Right lobe of liver (tissue), 6 donors: ENCODE data around the gene JUNB. TPM values are rescaled to one million over a fixed set of nuclear protein-coding genes. Genes with fewer than 3 reads are reported as not detected.
"Not testable (repeated sequence)": the region's sequence is repeated elsewhere in the genome, so short reads cannot be mapped to it uniquely, and the experiment has no call there.

Experiments
- ATAC-seq, 4 donors: fragments of 200-7000 bp; cut with Tn5 transposase; one replicate each; pipeline ENCODE4 v1.9.1; 2020; ENCODE audit warnings: mild to moderate bottlenecking in 4 of 4, moderate library complexity in 4 of 4
- DNase-seq, 3 donors: peaks; one replicate each; pipeline ENCODE4 v3.0.0-alpha.2; 2020
- H3K27ac ChIP-seq, 3 donors: fragments of 200-600 bp; one replicate each; pipeline ENCODE4 v1.8.0; 2022
- H3K27me3 ChIP-seq, 2 donors: fragments of 200-600 bp; one replicate each; pipeline ENCODE4 v1.8.0; 2022
- H3K36me3 ChIP-seq, 4 donors: fragments of 200-600 bp; sonication (generic) in 1 of 4; one replicate each; pipeline versions ENCODE4 v1.5.1 to v1.8.0; 2017 to 2022; ENCODE audit warnings: control low read depth in 1 of 4
- H3K4me1 ChIP-seq, 4 donors: fragments of 200-600 bp; sonication (generic) in 1 of 4; one replicate each; pipeline versions ENCODE4 v1.5.1 to v1.8.0; 2017 to 2022; ENCODE audit warnings: control low read depth in 1 of 4
- H3K4me3 ChIP-seq, 3 donors: fragments of 200-600 bp; one replicate each; pipeline ENCODE4 v1.8.0; 2022
- H3K9me3 ChIP-seq, 4 donors: fragments of 200-600 bp; sonication (generic) in 1 of 4; one replicate each; pipeline versions ENCODE4 v1.5.1 to v1.8.0; 2017 to 2022; ENCODE audit warnings: control low read depth in 1 of 4
- CTCF ChIP-seq, 4 donors: fragments of 200-600 bp in 3 of 4; fragments of 450-650 bp in 1 of 4; IDR thresholded peaks; one replicate each; pipeline versions ENCODE4 v1.5.1 to v1.8.0; 2016 to 2022; ENCODE audit warnings: antibody characterized with exemption in 4 of 4, mild to moderate bottlenecking in 2 of 4
- POLR2A ChIP-seq: fragments of 450-650 bp; IDR thresholded peaks from one replicate; pipeline ENCODE4 v1.6.1; 2017; ENCODE audit warnings: antibody characterized with exemption, mild to moderate bottlenecking
- WGBS: methylation state at CpG from one replicate; pipeline ENCODE4 v1.1.6; 2018; ENCODE audit warnings: low coverage, low lambda C conversion rate; ENCODE audit not compliant: insufficient coverage; ENCODE audit errors: missing lambda C conversion rate; 5-methylcytosine and 5-hydroxymethylcytosine counted together
- intact Hi-C, 2 donors: fragments of 100-400 bp; cut with DNase I; formaldehyde crosslinking; loops; one replicate each; pipeline versions ENCODE4 v1.11.2 to v1.14.1; 2022
- total RNA-seq, 6 experiments: library from RNA; depleted of rRNA in 2 of 6; stranded (reverse); fragments of >200 nt in 2 of 6; fragmentation: NEBNext Ultra II Directional in 3 of 6; extraction: Animal tissue kit (Norgen Biotek cat#: 25700) in 3 of 6; gene quantifications; one replicate each; pipeline versions ENCODE4 v1.1.0 to v1.2.4, GENCODE V29; 2016 to 2023
- donor health status: DM: no; HTN: yes; CAD: no.
- donor health status: DM: no; HTN: no; CAD: no.
- donor health status: DM: no; HTN: no; CAD: no.
- donor health status: DM: no; HTN: yes; CAD: no.
- donor health status: DM: no; HTN: yes; CAD: no.

Gene JUNB
- total RNA-seq, 6 experiments from 2014 or later = 10.2 to 378 (median 66.0) TPM

- 83% methylated on average over 6 of the region's 6 CpGs for WGBS
- no peak overlapping the region for H3K4me3 ChIP-seq
- TF ChIP-seq POLR2A = no peak
- no peak for TF ChIP-seq CTCF (IDR thresholded peaks at IDR 0.05)
- no peaks in the 10 kb centered on the region for H3K9me3 ChIP-seq
- H3K27me3 ChIP-seq = no peaks in the 10 kb centered on the region
- ATAC-seq = no peak
- H3K27ac ChIP-seq = no peak overlapping the region
- H3K36me3 ChIP-seq = peaks cover 0 to 9% (median 3%) of the 10 kb centered on the region in 4 donors
- intact Hi-C loops = no loop called here
- H3K4me1 ChIP-seq = peaks cover 0 to 17% (median 7%) of the 10 kb centered on the region in 4 donors
- DNase-seq = no peak
Observed at GRCh38 chr19:12797141-12797587, 5.9 kb downstream of the JUNB start.

- 83% methylated on average over 7 of the region's 7 CpGs for WGBS
- H3K36me3 ChIP-seq, DNase-seq, H3K27me3 ChIP-seq, H3K9me3 ChIP-seq, H3K27ac ChIP-seq, ATAC-seq, H3K4me3 ChIP-seq, intact Hi-C loops: not testable (repeated sequence)
- peaks cover 0 to 17% (median 9%) of the 10 kb centered on the region in 4 donors for H3K4me1 ChIP-seq
Observed at GRCh38 chr19:12797607-12798006, 6.3 kb downstream of the JUNB start.

- peaks cover 0 to 9% (median 3%) of the 10 kb centered on the region in 4 donors for H3K36me3 ChIP-seq
- H3K27me3 ChIP-seq = no peaks in the 10 kb centered on the region
- TF ChIP-seq POLR2A = no peak
- no peak for TF ChIP-seq CTCF (IDR thresholded peaks at IDR 0.05)
- H3K9me3 ChIP-seq = no peaks in the 10 kb centered on the region
- WGBS = 90% methylated on average over 5 of the region's 18 CpGs
- peak in 1 of 3 donors; percentile 48 for DNase-seq
- H3K4me3 ChIP-seq = no peak overlapping the region
- peaks cover 0 to 12% (median 5%) of the 10 kb centered on the region in 4 donors for H3K4me1 ChIP-seq
- no peak overlapping the region for H3K27ac ChIP-seq
- no peak for ATAC-seq
- intact Hi-C loops = no loop called here
Observed at GRCh38 chr19:12799742-12800465, 8.6 kb downstream of the JUNB start.

GRCh38 chr19:12800466-12800770, 9.1 kb downstream of the JUNB start:
- 100% methylated on average over 1 of the region's 1 CpG for WGBS
- Histone ChIP-seq H3K4me1 (peaks cover 0 to 12% (median 4%) of the 10 kb centered on the region in 4 donors), H3K9me3 (no peaks in the 10 kb centered on the region), H3K4me3 (peak overlapping the region in 2 of 3 donors; percentile 89 to 99), H3K27me3 (no peaks in the 10 kb centered on the region), H3K36me3 (peaks cover 0 to 9% (median 3%) of the 10 kb centered on the region in 4 donors), H3K27ac (no peak overlapping the region)
- ATAC-seq (no peak), DNase-seq (no peak)
- intact Hi-C loops = no loop called here
- TF ChIP-seq POLR2A (no peak), CTCF (IDR thresholded peaks at IDR 0.05) (no peak)

- Histone ChIP-seq H3K36me3 (peaks cover 0 to 9% (median 3%) of the 10 kb centered on the region in 4 donors), H3K9me3 (no peaks in the 10 kb centered on the region), H3K27me3 (no peaks in the 10 kb centered on the region), H3K27ac (peak overlapping the region; percentile 62 to 64 (median 62)), H3K4me1 (peaks cover 0 to 11% (median 3%) of the 10 kb centered on the region in 4 donors), H3K4me3 (peak overlapping the region; percentile 89 to 99 (median 92))
- intact Hi-C loops = no loop called here
- peak in 2 of 3 donors; percentile 58 to 60 for DNase-seq
- TF ChIP-seq POLR2A = no peak
- TF ChIP-seq CTCF (IDR thresholded peaks at IDR 0.05) = no peak
- WGBS = 0% methylated on average over 2 of the region's 38 CpGs
- ATAC-seq = peak; percentile 21 to 34 (median 26)
Observed at GRCh38 chr19:12800923-12801465, 9.7 kb downstream of the JUNB start.
